ENCODE data around the gene NHSL1.

NHSL1 gene

DNA sequence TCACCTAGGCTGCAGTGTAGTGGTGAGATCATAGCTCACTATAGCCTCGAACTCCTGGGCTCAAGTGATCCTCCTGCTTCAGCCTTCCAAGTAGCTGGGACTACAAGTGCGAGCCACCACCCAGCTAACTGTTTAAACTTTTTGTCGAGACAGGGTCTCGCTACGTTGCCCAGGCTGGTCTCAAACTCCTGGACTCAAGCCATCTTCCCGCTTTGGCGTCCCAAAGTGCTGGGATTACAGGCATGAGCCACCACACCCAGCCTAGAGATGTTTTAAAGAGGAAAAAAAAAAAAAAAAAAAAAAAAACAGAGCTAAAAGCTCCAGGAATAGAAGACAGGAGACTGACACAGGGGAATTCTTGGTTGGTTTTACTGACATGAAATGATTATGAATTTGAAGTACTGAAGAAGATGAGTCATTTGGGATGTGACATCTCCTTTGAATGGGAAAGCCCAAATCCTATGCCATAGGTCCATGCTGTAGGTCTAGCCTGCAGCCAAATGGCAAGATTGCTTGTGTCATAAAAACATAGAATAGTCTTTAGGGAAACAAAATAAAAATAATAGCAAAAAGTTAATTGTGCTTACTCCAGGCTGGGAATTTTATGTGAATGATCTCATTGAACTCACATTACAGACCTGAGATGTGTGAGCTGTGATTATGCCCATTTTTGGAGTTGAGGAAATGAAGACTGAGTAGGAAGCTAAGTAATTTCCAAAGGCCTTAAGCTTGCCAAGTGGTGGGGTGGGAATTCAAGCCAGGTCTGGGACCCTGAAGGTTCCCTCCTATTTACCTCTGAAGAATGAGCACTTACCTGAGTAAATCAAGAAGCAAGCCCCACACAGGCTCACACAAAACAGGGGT lies 24.3 kb upstream of the NHSL1 start:
- WGBS, 2 experiments = 96% methylated on average over 7 of the region's 7 CpGs
- Histone ChIP-seq H3K27ac (ENCODE audit: insufficient read depth, low read depth, low read length, poor library complexity, severe bottlenecking) (no peak overlapping the region), H3K4me1 (ENCODE audit: control insufficient read depth, insufficient read depth, low read length) (peaks cover 19% of the 10 kb centered on the region), H3K9me3 (ENCODE audit: control insufficient read depth, low read length) (no peaks in the 10 kb centered on the region), H3K27me3 (ENCODE audit: control insufficient read depth, insufficient read depth, low read length, poor library complexity, severe bottlenecking) (no peaks in the 10 kb centered on the region), H3K36me3 (ENCODE audit: control insufficient read depth, insufficient read depth, low read length) (no peaks in the 10 kb centered on the region), H3K4me3 (ENCODE audit: insufficient read depth, low read depth, low read length) (no peak overlapping the region)

DNA sequence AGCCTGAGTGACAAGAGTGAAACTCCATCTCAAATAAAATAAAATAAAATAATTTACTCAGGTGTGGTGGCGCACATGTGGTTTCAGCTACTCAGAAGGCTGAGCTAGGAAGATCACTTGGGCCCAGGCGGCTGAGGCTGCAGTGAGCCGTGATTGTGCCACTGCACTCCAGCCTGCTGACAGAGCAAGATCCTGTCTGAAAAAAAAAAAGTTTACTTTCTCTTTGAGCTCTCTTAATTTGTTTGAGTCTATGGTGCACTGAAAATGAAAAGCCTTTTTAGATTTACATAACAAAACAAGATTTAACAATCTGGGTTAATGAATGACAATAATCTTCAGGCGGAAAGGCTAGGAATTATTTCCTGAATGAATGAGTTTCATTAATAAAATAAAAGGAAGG lies 23.3 kb upstream of the NHSL1 start:
- peaks cover 3% of the 10 kb centered on the region for H3K36me3 ChIP-seq (ENCODE audit: control insufficient read depth, insufficient read depth, low read length)
- no peak overlapping the region for H3K27ac ChIP-seq (ENCODE audit: insufficient read depth, low read depth, low read length, poor library complexity, severe bottlenecking)
- H3K4me3 ChIP-seq (ENCODE audit: insufficient read depth, low read depth, low read length) = no peak overlapping the region
- H3K9me3 ChIP-seq (ENCODE audit: control insufficient read depth, low read length) = peaks cover 3% of the 10 kb centered on the region
- H3K27me3 ChIP-seq (ENCODE audit: control insufficient read depth, insufficient read depth, low read length, poor library complexity, severe bottlenecking) = no peaks in the 10 kb centered on the region
- H3K4me1 ChIP-seq (ENCODE audit: control insufficient read depth, insufficient read depth, low read length) = peaks cover 9% of the 10 kb centered on the region
- 79 to 88% methylated on average over 3 of the region's 4 CpGs for WGBS, 2 experiments

DNA sequence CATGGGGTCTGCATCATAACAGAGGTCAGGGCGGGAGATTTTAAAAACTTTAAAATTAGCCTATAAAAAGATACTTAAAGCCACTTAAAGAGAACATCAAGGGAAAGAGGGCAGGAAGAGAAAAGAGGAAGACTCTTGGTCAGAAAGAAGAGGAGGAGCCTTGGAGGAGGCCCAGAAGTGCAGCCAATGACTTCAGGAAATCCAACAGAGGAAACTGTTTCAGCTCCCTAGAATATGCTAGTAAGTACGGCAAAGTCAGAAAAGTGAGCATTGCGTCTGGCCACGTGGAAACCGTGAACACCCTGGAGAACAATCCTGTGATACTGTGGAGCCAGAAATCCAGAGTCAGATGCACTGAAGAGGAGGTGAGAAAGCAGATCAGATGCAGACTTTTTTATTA lies 22.5 kb upstream of the NHSL1 start:
- Histone ChIP-seq H3K4me1 (ENCODE audit: control insufficient read depth, insufficient read depth, low read length) (peaks cover 1% of the 10 kb centered on the region), H3K36me3 (ENCODE audit: control insufficient read depth, insufficient read depth, low read length) (peaks cover 5% of the 10 kb centered on the region), H3K9me3 (ENCODE audit: control insufficient read depth, low read length) (peaks cover 4% of the 10 kb centered on the region), H3K27ac (ENCODE audit: insufficient read depth, low read depth, low read length, poor library complexity, severe bottlenecking) (no peak overlapping the region), H3K27me3 (ENCODE audit: control insufficient read depth, insufficient read depth, low read length, poor library complexity, severe bottlenecking) (no peaks in the 10 kb centered on the region), H3K4me3 (ENCODE audit: insufficient read depth, low read depth, low read length) (no peak overlapping the region)
- WGBS, 2 experiments = 94 to 98% methylated on average over 4 to 5 of the region's 5 CpGs

DNA sequence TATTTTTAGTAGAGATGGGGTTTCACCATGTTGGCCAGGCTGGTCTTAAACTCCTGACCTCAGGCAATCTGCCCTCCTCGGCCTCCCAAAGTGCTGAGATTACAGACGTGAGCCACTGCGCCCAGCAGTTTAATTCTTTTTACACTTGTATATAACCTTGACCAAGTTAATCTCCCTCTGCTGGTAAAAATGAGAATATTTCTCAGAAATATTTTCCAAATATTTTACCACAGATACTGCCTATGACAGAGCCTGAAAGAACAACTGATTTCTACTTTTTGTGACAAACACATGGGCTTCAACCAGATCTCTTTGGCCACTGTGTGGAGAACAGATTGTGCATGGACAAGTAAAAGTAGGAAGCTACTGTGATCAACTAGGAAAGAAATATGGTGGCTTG lies 21.2 kb upstream of the NHSL1 start:
- Histone ChIP-seq H3K4me1 (ENCODE audit: control insufficient read depth, insufficient read depth, low read length) (peaks cover 2% of the 10 kb centered on the region), H3K9me3 (ENCODE audit: control insufficient read depth, low read length) (peaks cover 4% of the 10 kb centered on the region), H3K36me3 (ENCODE audit: control insufficient read depth, insufficient read depth, low read length) (peaks cover 5% of the 10 kb centered on the region), H3K4me3 (ENCODE audit: insufficient read depth, low read depth, low read length) (no peak overlapping the region), H3K27me3 (ENCODE audit: control insufficient read depth, insufficient read depth, low read length, poor library complexity, severe bottlenecking) (no peaks in the 10 kb centered on the region), H3K27ac (ENCODE audit: insufficient read depth, low read depth, low read length, poor library complexity, severe bottlenecking) (no peak overlapping the region)
- WGBS, 2 experiments = 76 to 94% methylated on average over 3 of the region's 3 CpGs

DNA sequence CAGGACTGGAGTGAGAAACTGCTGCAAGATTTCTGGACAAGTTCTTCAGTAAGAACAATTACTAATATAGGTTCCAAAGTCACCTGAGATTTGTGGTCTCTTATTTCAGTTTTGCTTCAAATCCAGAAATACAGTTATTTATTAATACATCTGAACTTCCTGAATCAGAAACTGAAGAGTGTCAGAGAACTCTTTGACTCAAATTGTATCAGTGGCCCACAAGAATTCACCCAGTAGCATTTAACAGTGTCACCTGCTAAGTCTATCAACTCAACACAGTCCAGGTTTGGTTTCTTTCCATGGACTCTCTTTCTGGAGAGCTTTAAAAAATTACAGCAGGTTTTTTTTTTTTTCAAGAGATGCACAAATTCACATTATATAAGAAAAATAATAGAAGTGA lies 18.8 kb upstream of the NHSL1 start:
- peaks cover 7% of the 10 kb centered on the region for H3K4me1 ChIP-seq (ENCODE audit: control insufficient read depth, insufficient read depth, low read length)
- H3K4me3 ChIP-seq (ENCODE audit: insufficient read depth, low read depth, low read length) = no peak overlapping the region
- peaks cover 5% of the 10 kb centered on the region for H3K36me3 ChIP-seq (ENCODE audit: control insufficient read depth, insufficient read depth, low read length)
- no peaks in the 10 kb centered on the region for H3K27me3 ChIP-seq (ENCODE audit: control insufficient read depth, insufficient read depth, low read length, poor library complexity, severe bottlenecking)
- H3K9me3 ChIP-seq (ENCODE audit: control insufficient read depth, low read length) = peaks cover 4% of the 10 kb centered on the region
- no peak overlapping the region for H3K27ac ChIP-seq (ENCODE audit: insufficient read depth, low read depth, low read length, poor library complexity, severe bottlenecking)

DNA sequence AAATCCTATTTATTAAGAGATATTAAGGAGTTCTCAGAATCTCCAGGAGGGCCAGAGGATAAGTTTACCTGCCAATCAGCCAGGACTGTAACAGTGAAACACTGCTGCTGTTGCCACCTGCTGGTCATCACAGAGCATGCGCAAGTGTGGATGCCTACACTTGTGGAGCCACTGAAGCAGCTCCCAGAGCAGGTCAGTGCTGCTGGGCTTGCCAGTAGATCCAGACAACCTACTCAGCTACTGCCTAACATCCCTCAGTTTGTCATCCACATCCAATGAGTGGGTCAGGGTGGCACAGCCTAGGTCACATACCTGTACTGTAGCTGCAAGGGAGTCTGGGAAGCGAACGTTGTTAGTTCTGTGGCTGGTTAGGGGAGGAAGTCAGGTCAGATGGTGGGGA lies 18.3 kb upstream of the NHSL1 start:
- WGBS, 2 experiments = 98 to 99% methylated on average over 3 of the region's 3 CpGs
- no peak overlapping the region for H3K27ac ChIP-seq (ENCODE audit: insufficient read depth, low read depth, low read length, poor library complexity, severe bottlenecking)
- peaks cover 4% of the 10 kb centered on the region for H3K9me3 ChIP-seq (ENCODE audit: control insufficient read depth, low read length)
- H3K4me1 ChIP-seq (ENCODE audit: control insufficient read depth, insufficient read depth, low read length) = peaks cover 11% of the 10 kb centered on the region
- H3K4me3 ChIP-seq (ENCODE audit: insufficient read depth, low read depth, low read length) = no peak overlapping the region
- H3K36me3 ChIP-seq (ENCODE audit: control insufficient read depth, insufficient read depth, low read length) = peaks cover 5% of the 10 kb centered on the region
- no peaks in the 10 kb centered on the region for H3K27me3 ChIP-seq (ENCODE audit: control insufficient read depth, insufficient read depth, low read length, poor library complexity, severe bottlenecking)

DNA sequence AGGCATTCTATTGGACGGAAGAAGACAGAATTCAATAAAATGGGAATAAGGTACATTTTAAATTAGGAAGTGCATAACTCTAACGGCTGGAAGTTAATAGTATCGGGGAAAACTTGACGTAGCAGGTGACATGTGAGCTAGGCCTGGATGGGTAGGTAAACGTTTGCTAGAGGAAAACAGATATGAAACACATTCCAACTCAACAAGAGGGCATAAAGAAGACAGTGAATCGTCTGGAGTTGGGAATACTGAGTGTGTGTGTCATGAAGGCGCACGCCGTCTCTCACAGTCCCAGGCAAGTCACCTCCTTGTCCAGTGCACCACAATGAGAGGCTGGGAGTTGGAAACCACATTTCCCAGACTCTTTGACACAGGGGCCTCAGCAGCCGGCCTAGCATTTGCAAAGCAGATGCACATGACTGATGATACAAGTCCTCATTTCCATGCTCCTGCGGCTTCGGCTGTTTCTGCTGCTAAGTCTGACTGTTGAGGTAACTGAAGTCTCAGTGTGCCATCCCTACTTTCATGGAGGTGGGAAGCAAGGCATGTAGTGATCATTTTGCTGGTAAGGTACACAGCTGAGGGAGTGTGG lies 16.5 kb upstream of the NHSL1 start:
- H3K4me1 ChIP-seq (ENCODE audit: control insufficient read depth, insufficient read depth, low read length) = peaks cover 15% of the 10 kb centered on the region
- peaks cover 5% of the 10 kb centered on the region for H3K36me3 ChIP-seq (ENCODE audit: control insufficient read depth, insufficient read depth, low read length)
- no peaks in the 10 kb centered on the region for H3K27me3 ChIP-seq (ENCODE audit: control insufficient read depth, insufficient read depth, low read length, poor library complexity, severe bottlenecking)
- peaks cover 4% of the 10 kb centered on the region for H3K9me3 ChIP-seq (ENCODE audit: control insufficient read depth, low read length)
- no peak overlapping the region for H3K27ac ChIP-seq (ENCODE audit: insufficient read depth, low read depth, low read length, poor library complexity, severe bottlenecking)
- no peak overlapping the region for H3K4me3 ChIP-seq (ENCODE audit: insufficient read depth, low read depth, low read length)
- 94 to 95% methylated on average over 12 of the region's 12 CpGs for WGBS, 2 experiments

DNA sequence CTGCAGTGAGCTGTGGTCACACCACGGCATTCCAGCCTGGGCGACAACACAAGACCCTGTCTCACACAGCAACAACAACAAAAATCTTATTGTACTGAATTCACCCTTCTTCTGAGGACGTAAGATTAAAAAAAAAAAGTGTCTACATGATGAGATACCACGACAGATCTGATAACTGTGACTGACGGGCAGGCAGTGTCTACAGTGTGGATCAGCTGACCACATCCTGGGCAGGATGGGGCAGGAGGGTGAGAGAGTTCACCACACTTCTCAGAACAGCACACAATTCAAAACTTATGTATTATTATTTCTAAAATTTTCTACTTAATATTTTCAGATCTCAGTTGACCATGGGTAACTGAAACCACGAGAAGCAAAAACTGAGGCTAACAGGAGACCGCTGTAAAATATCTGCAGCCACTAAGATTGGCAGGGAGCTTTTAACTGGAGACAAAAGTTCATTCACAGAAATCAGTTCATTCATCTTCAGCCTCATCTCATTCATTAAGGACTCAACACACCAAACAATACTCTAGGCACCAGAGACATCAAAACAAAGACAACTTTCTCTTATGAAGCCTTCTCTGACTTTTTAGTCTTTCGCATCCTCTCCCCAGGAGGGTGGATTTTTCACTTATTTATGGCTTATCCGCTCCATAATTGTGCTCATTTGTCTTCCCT lies 15.7 kb upstream of the NHSL1 start:
- Histone ChIP-seq H3K27me3 (ENCODE audit: control insufficient read depth, insufficient read depth, low read length, poor library complexity, severe bottlenecking) (no peaks in the 10 kb centered on the region), H3K4me1 (ENCODE audit: control insufficient read depth, insufficient read depth, low read length) (peaks cover 15% of the 10 kb centered on the region), H3K9me3 (ENCODE audit: control insufficient read depth, low read length) (peaks cover 4% of the 10 kb centered on the region), H3K27ac (ENCODE audit: insufficient read depth, low read depth, low read length, poor library complexity, severe bottlenecking) (no peak overlapping the region), H3K4me3 (ENCODE audit: insufficient read depth, low read depth, low read length) (no peak overlapping the region), H3K36me3 (ENCODE audit: control insufficient read depth, insufficient read depth, low read length) (peaks cover 5% of the 10 kb centered on the region)
- 87 to 89% methylated on average over 9 of the region's 9 CpGs for WGBS, 2 experiments

DNA sequence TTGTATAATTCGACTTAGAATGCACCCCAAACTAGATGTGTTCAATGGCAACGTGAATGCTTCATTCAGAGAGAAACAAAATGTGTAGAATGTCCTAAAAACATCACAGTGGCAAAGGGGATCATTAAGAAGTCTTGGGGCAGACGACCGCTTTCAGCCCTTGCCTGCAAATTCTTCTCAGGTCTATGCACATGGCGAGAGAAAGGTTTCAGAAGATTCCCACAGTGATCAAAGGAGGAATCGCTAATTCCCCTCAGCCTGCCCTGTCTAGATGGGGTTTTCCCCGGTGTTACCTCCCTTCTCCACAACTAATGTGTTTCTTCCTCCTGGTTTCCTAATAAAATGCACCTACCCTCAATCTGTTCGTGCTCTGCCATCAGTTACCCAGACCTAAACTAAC lies 13.3 kb upstream of the NHSL1 start:
- H3K36me3 ChIP-seq (ENCODE audit: control insufficient read depth, insufficient read depth, low read length) = peaks cover 1% of the 10 kb centered on the region
- H3K4me1 ChIP-seq (ENCODE audit: control insufficient read depth, insufficient read depth, low read length) = peaks cover 18% of the 10 kb centered on the region
- H3K9me3 ChIP-seq (ENCODE audit: control insufficient read depth, low read length) = peaks cover 1% of the 10 kb centered on the region
- 18 to 20% methylated on average over 8 of the region's 8 CpGs for WGBS, 2 experiments
- no peaks in the 10 kb centered on the region for H3K27me3 ChIP-seq (ENCODE audit: control insufficient read depth, insufficient read depth, low read length, poor library complexity, severe bottlenecking)
- no peak overlapping the region for H3K27ac ChIP-seq (ENCODE audit: insufficient read depth, low read depth, low read length, poor library complexity, severe bottlenecking)
- no peak overlapping the region for H3K4me3 ChIP-seq (ENCODE audit: insufficient read depth, low read depth, low read length)

DNA sequence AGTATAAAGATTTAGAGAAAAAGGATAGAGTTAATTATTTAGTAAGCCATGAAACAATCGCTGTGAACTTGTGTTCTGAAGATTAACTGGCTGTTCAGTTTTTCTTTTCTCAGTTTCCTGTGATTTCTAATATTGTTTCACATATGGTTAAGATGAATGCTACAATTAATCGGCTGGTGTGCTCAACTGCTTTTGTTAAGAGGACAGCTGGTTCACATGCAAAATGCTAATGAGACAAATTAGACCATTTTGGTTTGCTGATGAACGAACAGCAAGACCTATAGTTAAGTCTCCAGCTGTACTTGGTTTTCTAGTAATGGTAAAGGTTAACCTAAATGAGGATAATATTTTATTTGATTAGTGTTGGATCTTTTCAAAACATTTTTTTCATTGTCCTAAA lies 10.8 kb upstream of the NHSL1 start:
- H3K27ac ChIP-seq (ENCODE audit: insufficient read depth, low read depth, low read length, poor library complexity, severe bottlenecking) = no peak overlapping the region
- no peak overlapping the region for H3K4me3 ChIP-seq (ENCODE audit: insufficient read depth, low read depth, low read length)
- no peaks in the 10 kb centered on the region for H3K27me3 ChIP-seq (ENCODE audit: control insufficient read depth, insufficient read depth, low read length, poor library complexity, severe bottlenecking)
- 90 to 91% methylated on average over 3 of the region's 3 CpGs for WGBS, 2 experiments
- no peaks in the 10 kb centered on the region for H3K9me3 ChIP-seq (ENCODE audit: control insufficient read depth, low read length)
- peaks cover 12% of the 10 kb centered on the region for H3K4me1 ChIP-seq (ENCODE audit: control insufficient read depth, insufficient read depth, low read length)
- H3K36me3 ChIP-seq (ENCODE audit: control insufficient read depth, insufficient read depth, low read length) = no peaks in the 10 kb centered on the region
